Heart left ventricle (tissue), 13 donors: ENCODE data around the gene ATAT1.

Experiments used
- POLR2A ChIP-seq, 2 donors: fragments of 450-650 bp; IDR thresholded peaks; one replicate each; pipeline ENCODE4 v1.6.1; 2017; ENCODE audit warnings: antibody characterized with exemption in 2 of 2, mild to moderate bottlenecking in 2 of 2, moderate library complexity in 2 of 2
- TF ChIP-seq, protein P1 (sequence below), 12 donors: fragments of 200-600 bp; sonication (generic) in 4 of 12; IDR thresholded peaks; one replicate each; pipeline versions ENCODE4 v1.5.0 to v1.8.0; 2018 to 2022; ENCODE audit warnings: antibody characterized with exemption in 12 of 12, mild to moderate bottlenecking in 5 of 12
- donor health status: ischemic (EF 13 %, LVEDD 7.1; RV severe dilation, severe dysfunction).
- donor health status: DM: no; HTN: yes; CAD: no.
- donor health status: DM: no; HTN: no; CAD: no.
- donor health status: ischemic (EF 25% LVEDD 6.9; RV normal size, moderate dysfunction).
- donor health status: ischemic (EF 25% LVEDD 5.7; RV mildly dilated, moderate dysfunction).
- donor health status: ischemic (EF 35%, LVEDD 5.7; RV mildly dilated, moderate dysfunction).
- donor health status: nonischemic (EF 11% LVEDD 7.7; RV severe dilation, severe dysfunction).
- donor health status: DM: yes; HTN: yes; CAD: no.
- donor health status: PGD.
- donor health status: ischemic (EF 29% LVEDD 5.4; RV normal size, mild dysfunction).
- donor health status: nonischemic (EF 23%, LVEDD 6.1; RV moderate dilation, normal function).

- TF ChIP-seq, protein P1, sequence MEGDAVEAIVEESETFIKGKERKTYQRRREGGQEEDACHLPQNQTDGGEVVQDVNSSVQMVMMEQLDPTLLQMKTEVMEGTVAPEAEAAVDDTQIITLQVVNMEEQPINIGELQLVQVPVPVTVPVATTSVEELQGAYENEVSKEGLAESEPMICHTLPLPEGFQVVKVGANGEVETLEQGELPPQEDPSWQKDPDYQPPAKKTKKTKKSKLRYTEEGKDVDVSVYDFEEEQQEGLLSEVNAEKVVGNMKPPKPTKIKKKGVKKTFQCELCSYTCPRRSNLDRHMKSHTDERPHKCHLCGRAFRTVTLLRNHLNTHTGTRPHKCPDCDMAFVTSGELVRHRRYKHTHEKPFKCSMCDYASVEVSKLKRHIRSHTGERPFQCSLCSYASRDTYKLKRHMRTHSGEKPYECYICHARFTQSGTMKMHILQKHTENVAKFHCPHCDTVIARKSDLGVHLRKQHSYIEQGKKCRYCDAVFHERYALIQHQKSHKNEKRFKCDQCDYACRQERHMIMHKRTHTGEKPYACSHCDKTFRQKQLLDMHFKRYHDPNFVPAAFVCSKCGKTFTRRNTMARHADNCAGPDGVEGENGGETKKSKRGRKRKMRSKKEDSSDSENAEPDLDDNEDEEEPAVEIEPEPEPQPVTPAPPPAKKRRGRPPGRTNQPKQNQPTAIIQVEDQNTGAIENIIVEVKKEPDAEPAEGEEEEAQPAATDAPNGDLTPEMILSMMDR (IDR thresholded peaks at IDR 0.05) = no peak
- TF ChIP-seq POLR2A (IDR thresholded peaks at IDR 0.05) = no peak
Measured at GRCh38 chr6:30598912-30599624, 27.6 kb upstream of the ATAT1 start.
